Astrocyte (in vitro differentiated cells and primary cell): ENCODE results near the gene CDH11. TPM values are rescaled to one million over a fixed set of nuclear protein-coding genes. Genes with fewer than 3 reads are reported as not detected.
A peak's percentile ranks its signal among the peaks of the same experiment; 100 is the strongest.

ENCODE experiments used
- DNase-seq: peaks from one replicate; pipeline ENCODE4 v3.0.0-alpha.2; 2010; ENCODE audit warnings: low read depth
- FAIRE-seq: peaks from 2 replicates; lab custom pipeline; 2011; peaks lifted over from hg19 to GRCh38; lab: Jason Lieb, UNC
- H2AFZ ChIP-seq: 2 replicates; pipeline ENCODE4 v1.6.0; 2012; ENCODE audit warnings: low read depth, low read length, inconsistent platforms
- H3K27ac ChIP-seq: 2 replicates; pipeline ENCODE4 v1.5.1; 2011; ENCODE audit warnings: low read depth, low read length, inconsistent platforms
- H3K27me3 ChIP-seq: 2 replicates; pipeline ENCODE4 v1.6.0; 2011; ENCODE audit warnings: low read length, inconsistent platforms; ENCODE audit not compliant: insufficient read depth
- H3K36me3 ChIP-seq: 2 replicates; pipeline ENCODE4 v1.5.1; 2011; ENCODE audit warnings: low read length, inconsistent platforms; ENCODE audit not compliant: insufficient read depth
- H3K4me1 ChIP-seq: 2 replicates; pipeline ENCODE4 v1.5.1; 2011; ENCODE audit warnings: low read length, inconsistent platforms; ENCODE audit not compliant: insufficient read depth
- H3K4me2 ChIP-seq: 2 replicates; pipeline ENCODE4 v1.6.0; 2012; ENCODE audit warnings: low read length, inconsistent platforms
- H3K4me3 ChIP-seq: 2 replicates; pipeline ENCODE4 v1.5.1; 2011; ENCODE audit warnings: low read depth, mild to moderate bottlenecking, low read length, inconsistent platforms; ENCODE audit not compliant: insufficient read depth
- H3K79me2 ChIP-seq: 2 replicates; pipeline ENCODE4 v1.6.0; 2012; ENCODE audit warnings: mild to moderate bottlenecking, low read length, inconsistent platforms; ENCODE audit not compliant: insufficient read depth
- H3K9ac ChIP-seq: 2 replicates; pipeline ENCODE4 v1.6.0; 2012; ENCODE audit warnings: mild to moderate bottlenecking, low read length, inconsistent platforms
- H3K9me3 ChIP-seq: 2 replicates; pipeline ENCODE4 v1.5.1; 2012; ENCODE audit warnings: low read depth, mild to moderate bottlenecking, low read length, inconsistent platforms; ENCODE audit not compliant: insufficient read depth
- H4K20me1 ChIP-seq: 2 replicates; pipeline ENCODE4 v1.6.0; 2012; ENCODE audit warnings: low read length, inconsistent platforms; ENCODE audit not compliant: insufficient read depth
- H3K27ac Mint-ChIP-seq: one replicate; pipeline ENCODE4 v1.8.0; 2021; ENCODE audit warnings: mild to moderate bottlenecking, mixed read lengths; ENCODE audit not compliant: unreplicated experiment
- H3K27me3 Mint-ChIP-seq: one replicate; pipeline ENCODE4 v1.8.0; 2021; ENCODE audit warnings: low read depth, mixed read lengths; ENCODE audit not compliant: unreplicated experiment
- H3K36me3 Mint-ChIP-seq: one replicate; pipeline ENCODE4 v1.8.0; 2021; ENCODE audit warnings: low read depth, mixed read lengths; ENCODE audit not compliant: unreplicated experiment
- H3K4me1 Mint-ChIP-seq: one replicate; pipeline ENCODE4 v1.8.0; 2021; ENCODE audit warnings: low read depth, mixed read lengths; ENCODE audit not compliant: unreplicated experiment
- H3K4me3 Mint-ChIP-seq: one replicate; pipeline ENCODE4 v1.8.0; 2021; ENCODE audit warnings: mild to moderate bottlenecking, moderate library complexity, mixed read lengths; ENCODE audit not compliant: unreplicated experiment
- H3K9me3 Mint-ChIP-seq: one replicate; pipeline ENCODE4 v1.8.0; 2021; ENCODE audit warnings: mild to moderate bottlenecking, mixed read lengths; ENCODE audit not compliant: unreplicated experiment
- EZH2 ChIP-seq: IDR thresholded peaks from 2 replicates; pipeline ENCODE4 v1.6.1; 2012; ENCODE audit warnings: mild to moderate bottlenecking, low read length, inconsistent platforms; ENCODE audit not compliant: insufficient read depth
- total RNA-seq: library from RNA; stranded (reverse); gene quantifications from 2 replicates; pipeline ENCODE4 v1.2.1, GENCODE V29; 2021
- TF ChIP-seq, protein P1 (sequence below): IDR thresholded peaks from 2 replicates; pipeline ENCODE4 v1.5.1; 2011; ENCODE audit warnings: low read depth, mild to moderate bottlenecking, inconsistent platforms, low read length, moderate library complexity; ENCODE audit not compliant: insufficient read depth

CDH11 gene
- total RNA-seq, 1 donor from 2014 or later: 313 TPM

DNA sequence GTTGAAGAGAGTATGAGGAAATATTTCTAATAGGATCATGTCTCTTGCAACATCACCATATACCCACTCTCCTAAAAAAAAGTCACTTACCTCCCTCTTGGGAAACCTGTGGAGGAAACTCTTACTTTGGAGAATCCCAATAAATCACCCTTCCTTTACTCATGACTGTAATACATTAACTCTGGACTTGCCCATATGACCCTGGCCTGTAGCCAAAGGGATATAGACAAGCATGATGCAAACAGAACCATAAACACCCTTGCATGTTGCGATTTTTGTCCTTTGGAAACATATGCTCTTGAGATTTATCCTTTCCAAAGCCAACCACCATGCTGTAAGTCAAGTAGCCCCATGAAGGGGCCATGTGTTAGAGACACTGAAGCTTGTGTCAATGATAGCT, 19.5 kb downstream of the CDH11 start:
- Histone ChIP-seq H3K4me3 (no peak overlapping the region), H3K36me3 (peaks cover 8% of the 10 kb centered on the region), H3K4me2 (no peak overlapping the region), H3K27ac (no peak overlapping the region), H3K79me2 (peaks cover 100% of the 10 kb centered on the region), H3K9ac (no peak overlapping the region), H2AFZ (no peak overlapping the region), H3K4me1 (peaks cover 3% of the 10 kb centered on the region), H3K27me3 (no peaks in the 10 kb centered on the region), H4K20me1 (peaks cover 94% of the 10 kb centered on the region), H3K9me3 (no peaks in the 10 kb centered on the region)
- TF ChIP-seq, protein P1, sequence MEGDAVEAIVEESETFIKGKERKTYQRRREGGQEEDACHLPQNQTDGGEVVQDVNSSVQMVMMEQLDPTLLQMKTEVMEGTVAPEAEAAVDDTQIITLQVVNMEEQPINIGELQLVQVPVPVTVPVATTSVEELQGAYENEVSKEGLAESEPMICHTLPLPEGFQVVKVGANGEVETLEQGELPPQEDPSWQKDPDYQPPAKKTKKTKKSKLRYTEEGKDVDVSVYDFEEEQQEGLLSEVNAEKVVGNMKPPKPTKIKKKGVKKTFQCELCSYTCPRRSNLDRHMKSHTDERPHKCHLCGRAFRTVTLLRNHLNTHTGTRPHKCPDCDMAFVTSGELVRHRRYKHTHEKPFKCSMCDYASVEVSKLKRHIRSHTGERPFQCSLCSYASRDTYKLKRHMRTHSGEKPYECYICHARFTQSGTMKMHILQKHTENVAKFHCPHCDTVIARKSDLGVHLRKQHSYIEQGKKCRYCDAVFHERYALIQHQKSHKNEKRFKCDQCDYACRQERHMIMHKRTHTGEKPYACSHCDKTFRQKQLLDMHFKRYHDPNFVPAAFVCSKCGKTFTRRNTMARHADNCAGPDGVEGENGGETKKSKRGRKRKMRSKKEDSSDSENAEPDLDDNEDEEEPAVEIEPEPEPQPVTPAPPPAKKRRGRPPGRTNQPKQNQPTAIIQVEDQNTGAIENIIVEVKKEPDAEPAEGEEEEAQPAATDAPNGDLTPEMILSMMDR: no peak
- TF ChIP-seq EZH2: no peak
- no peaks in the 10 kb centered on the region for H3K27me3 Mint-ChIP-seq
- peaks cover 1% of the 10 kb centered on the region for H3K9me3 Mint-ChIP-seq
- H3K4me1 Mint-ChIP-seq: peaks cover 23% of the 10 kb centered on the region
- H3K36me3 Mint-ChIP-seq: peaks cover 13% of the 10 kb centered on the region
- DNase-seq (no peak), FAIRE-seq (peak; percentile 20)
- peak overlapping the region; percentile 34 for H3K27ac Mint-ChIP-seq
- H3K4me3 Mint-ChIP-seq: no peak overlapping the region

DNA sequence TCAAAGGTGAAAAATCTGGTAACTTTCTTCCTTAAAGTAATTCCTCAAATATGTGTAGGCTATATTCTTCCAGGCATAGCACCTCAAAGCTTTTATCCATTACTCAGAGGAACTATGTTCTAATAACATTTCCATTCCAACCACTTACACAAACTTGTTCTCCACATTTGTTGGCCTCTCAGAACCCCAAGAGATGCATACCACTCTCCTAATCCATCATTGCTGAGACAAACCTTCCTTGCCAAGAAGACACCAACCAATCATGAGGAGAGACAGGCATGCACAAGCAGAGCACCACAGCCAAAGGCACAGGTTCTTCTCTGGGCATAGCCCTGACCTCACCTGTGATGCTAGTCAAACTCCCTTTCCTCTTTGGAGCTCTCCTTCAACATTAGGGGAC, 20.9 kb downstream of the CDH11 start:
- Histone ChIP-seq H4K20me1 (peaks cover 92% of the 10 kb centered on the region), H3K4me2 (no peak overlapping the region), H3K4me1 (peaks cover 3% of the 10 kb centered on the region), H3K79me2 (peaks cover 100% of the 10 kb centered on the region), H3K9ac (no peak overlapping the region), H3K4me3 (no peak overlapping the region), H3K9me3 (no peaks in the 10 kb centered on the region), H2AFZ (no peak overlapping the region), H3K27ac (no peak overlapping the region), H3K36me3 (peaks cover 8% of the 10 kb centered on the region), H3K27me3 (no peaks in the 10 kb centered on the region)
- H3K4me1 Mint-ChIP-seq: peaks cover 14% of the 10 kb centered on the region
- no peak for TF ChIP-seq EZH2
- TF ChIP-seq, protein P1: no peak
- FAIRE-seq (no peak), DNase-seq (peak; percentile 39)
- peaks cover 12% of the 10 kb centered on the region for H3K36me3 Mint-ChIP-seq
- no peaks in the 10 kb centered on the region for H3K27me3 Mint-ChIP-seq
- H3K27ac Mint-ChIP-seq: no peak overlapping the region
- peaks cover 1% of the 10 kb centered on the region for H3K9me3 Mint-ChIP-seq
- no peak overlapping the region for H3K4me3 Mint-ChIP-seq

DNA sequence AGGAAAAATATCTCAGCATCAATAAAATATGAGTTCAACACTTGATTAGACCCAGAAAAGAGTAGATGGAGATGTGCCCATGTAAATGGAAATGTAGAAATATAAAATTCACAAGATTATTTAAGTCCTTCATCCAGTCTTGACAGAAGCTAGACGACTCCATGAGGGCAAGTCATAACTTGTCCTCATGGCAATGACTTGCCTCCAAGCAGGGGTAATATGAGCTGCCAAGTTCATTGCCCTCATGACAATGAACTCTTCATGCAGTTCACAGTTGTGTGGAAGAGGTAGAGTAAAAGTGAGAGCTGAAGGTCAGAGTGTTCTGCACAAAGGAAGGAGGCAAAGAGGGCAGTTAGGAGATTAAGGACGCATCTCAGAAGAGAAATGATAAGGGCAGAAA, 22.3 kb downstream of the CDH11 start:
- H3K4me3 Mint-ChIP-seq: no peak overlapping the region
- TF ChIP-seq, protein P1: no peak
- no peak for TF ChIP-seq EZH2
- Histone ChIP-seq H3K4me3 (no peak overlapping the region), H4K20me1 (peaks cover 91% of the 10 kb centered on the region), H3K4me1 (peaks cover 3% of the 10 kb centered on the region), H3K79me2 (peaks cover 100% of the 10 kb centered on the region), H3K27me3 (no peaks in the 10 kb centered on the region), H3K9ac (no peak overlapping the region), H3K27ac (no peak overlapping the region), H2AFZ (no peak overlapping the region), H3K4me2 (no peak overlapping the region), H3K36me3 (peaks cover 11% of the 10 kb centered on the region), H3K9me3 (no peaks in the 10 kb centered on the region)
- H3K36me3 Mint-ChIP-seq: peaks cover 13% of the 10 kb centered on the region
- DNase-seq: no peak
- peaks cover 11% of the 10 kb centered on the region for H3K4me1 Mint-ChIP-seq
- peaks cover 1% of the 10 kb centered on the region for H3K9me3 Mint-ChIP-seq
- H3K27ac Mint-ChIP-seq: no peak overlapping the region
- H3K27me3 Mint-ChIP-seq: no peaks in the 10 kb centered on the region
- FAIRE-seq: no peak
